Endothelial cell of umbilical vein (primary cell): Measurements from ENCODE around the gene FAM43B. TPM values are rescaled to one million over a fixed set of nuclear protein-coding genes. Genes with fewer than 3 reads are reported as not detected.
A peak's percentile ranks its signal among the peaks of the same experiment; 100 is the strongest.

Experiments used
- BruUV-seq: library from RNA; stranded (reverse); fragments of 400-500 nt; replicated peaks from 2 replicates; lab custom pipeline; 2021; lab: Mats Ljungman, UMichigan
- CTCF ChIA-PET: fragments of 300-600, 350-600 bp; sonication (Branson Sonifier 250); formaldehyde crosslinking; loops from one replicate; lab custom pipeline; 2021; ENCODE audit warnings: antibody characterized with exemption, inconsistent platforms; lab: Charles Lee
- POLR2A ChIA-PET: fragments of 300-600, 350-600 bp; sonication (Branson Sonifier 250); formaldehyde crosslinking; loops from one replicate; lab custom pipeline; 2021; ENCODE audit warnings: antibody characterized with exemption, inconsistent platforms; lab: Charles Lee
- DNase-seq: peaks from one replicate; pipeline ENCODE4 v3.0.0-alpha.2; 2011; ENCODE audit warnings: low read depth, low spot score
- FAIRE-seq: peaks from 2 replicates; lab custom pipeline; 2011; peaks lifted over from hg19 to GRCh38; lab: Jason Lieb, UNC
- H2AFZ ChIP-seq: 2 replicates; pipeline ENCODE4 v1.6.0; 2012; ENCODE audit warnings: low read depth, low read length, control low read depth, inconsistent platforms
- H3K27ac ChIP-seq: 2 replicates; pipeline ENCODE4 v1.5.1; 2011; ENCODE audit warnings: low read depth, mild to moderate bottlenecking, control low read depth, low read length, moderate library complexity; ENCODE audit not compliant: insufficient read depth
- H3K27me3 ChIP-seq, 2 experiments: 2 replicates each; pipeline versions ENCODE4 v1.6.0 to v1.6.1; 2011; ENCODE audit warnings: low read length in 2 of 2, mixed read lengths in 1 of 2; ENCODE audit not compliant: control insufficient read depth in 2 of 2, insufficient read depth in 2 of 2
- H3K36me3 ChIP-seq, 2 experiments: 2 replicates in 1 of 2; 3 replicates in 1 of 2; pipeline ENCODE4 v1.5.1; 2011; ENCODE audit warnings: low read length in 2 of 2, mild to moderate bottlenecking in 1 of 2, moderate library complexity in 1 of 2; ENCODE audit not compliant: control insufficient read depth in 2 of 2, insufficient read depth in 2 of 2; ENCODE audit errors: extremely low read depth in 1 of 2
- H3K4me1 ChIP-seq: 3 replicates; pipeline ENCODE4 v1.5.1; 2011; ENCODE audit warnings: mild to moderate bottlenecking, low read length; ENCODE audit not compliant: control insufficient read depth, insufficient read depth; ENCODE audit errors: extremely low read depth
- H3K4me2 ChIP-seq: 2 replicates; pipeline ENCODE4 v1.6.1; 2011; ENCODE audit warnings: low read length, control low read depth, mixed read lengths; ENCODE audit not compliant: insufficient read depth
- H3K4me3 ChIP-seq, 3 experiments: fragments of 200-600 bp in 1 of 3; sonication (generic), shearing (Covaris generic) in 1 of 3; replicated peaks in 1 of 3; 2 replicates each; pipeline ENCODE4 v1.5.1; 2011 to 2016; ENCODE audit warnings: control low read depth in 3 of 3, low read length in 3 of 3, mild to moderate bottlenecking in 2 of 3, inconsistent platforms in 1 of 3, low read depth in 1 of 3, moderate library complexity in 1 of 3; ENCODE audit not compliant: insufficient read depth in 1 of 3
- H3K79me2 ChIP-seq: 2 replicates; pipeline ENCODE4 v1.6.0; 2012; ENCODE audit warnings: low read length, inconsistent platforms; ENCODE audit not compliant: control insufficient read depth, insufficient read depth
- H3K9ac ChIP-seq: replicated peaks from 2 replicates; pipeline ENCODE3; 2011; ENCODE audit warnings: low read length, control low read depth; ENCODE audit not compliant: insufficient read depth; ENCODE audit errors: extremely low read depth
- H3K9me1 ChIP-seq: replicated peaks from 3 replicates; pipeline ENCODE4 v1.6.0; 2011; ENCODE audit warnings: mild to moderate bottlenecking, low read length; ENCODE audit not compliant: control insufficient read depth, insufficient read depth; ENCODE audit errors: extremely low read depth
- H3K9me3 ChIP-seq: replicated peaks from 2 replicates; pipeline ENCODE4 v1.5.1; 2012; ENCODE audit warnings: low read length, inconsistent platforms; ENCODE audit not compliant: control insufficient read depth, insufficient read depth
- H4K20me1 ChIP-seq: replicated peaks from 2 replicates; pipeline ENCODE3; 2011; ENCODE audit warnings: mild to moderate bottlenecking, low read length; ENCODE audit not compliant: control insufficient read depth, insufficient read depth; ENCODE audit errors: extremely low read depth
- EZH2 ChIP-seq: IDR thresholded peaks from 2 replicates; pipeline ENCODE4 v1.6.1; 2012; ENCODE audit warnings: borderline replicate concordance, low read depth, mild to moderate bottlenecking, moderate library complexity, low read length, inconsistent platforms; ENCODE audit not compliant: severe bottlenecking
- FOS ChIP-seq: IDR thresholded peaks from 2 replicates; pipeline ENCODE4 v1.6.1; 2011; ENCODE audit warnings: mild to moderate bottlenecking, low read length, moderate library complexity, borderline replicate concordance; ENCODE audit not compliant: insufficient read depth
- JUN ChIP-seq: IDR thresholded peaks from 2 replicates; pipeline ENCODE4 v1.6.1; 2011; ENCODE audit warnings: borderline replicate concordance, low read depth; ENCODE audit not compliant: insufficient read length, insufficient read depth
- MYC ChIP-seq: IDR thresholded peaks from one replicate; pipeline ENCODE4 v1.6.1; 2011; ENCODE audit warnings: mild to moderate bottlenecking, low read depth, low read length
- dilution Hi-C: fragments of 300-500 bp; cut with MboI; formaldehyde crosslinking; loops from one replicate; pipeline ENCODE4 v1.15.0; 2019; ENCODE audit warnings: low sequenced_read_pairs; ENCODE audit not compliant: extremely low pct_ligation_motif_present
- intact Hi-C: fragments of 100-400 bp; cut with micrococcal nuclease; formaldehyde crosslinking; loops from one replicate; pipeline ENCODE4 v1.10.0; 2022
- polyA plus RNA-seq, 4 experiments: library from polyadenylated mRNA; depleted of rRNA in 3 of 4; stranded (reverse) in 3 of 4; unstranded in 1 of 4; fragments of >200 nt; gene quantifications; 2 replicates each; pipeline versions ENCODE4 v1.2.1 to v1.2.3, GENCODE V29; 2011 to 2012; ENCODE audit warnings: missing spikeins in 1 of 4
- total RNA-seq: library from RNA; stranded (reverse); gene quantifications from 2 replicates; pipeline ENCODE4 v1.2.3, GENCODE V29; 2021
- TF ChIP-seq, protein P1 (sequence below), 2 donors: IDR thresholded peaks; 1 replicate in 1 of 2; 2 replicates in 1 of 2; pipeline ENCODE4 v1.5.1; 2011; ENCODE audit warnings: low read length in 2 of 2, mild to moderate bottlenecking in 2 of 2, moderate library complexity in 2 of 2, control low read depth in 1 of 2, inconsistent platforms in 1 of 2, low read depth in 1 of 2; ENCODE audit not compliant: insufficient read depth in 1 of 2; ENCODE audit errors: extremely low read depth in 1 of 2

The FAM43B gene
- total and polyA plus RNA-seq, 2 donors (not counting 3 experiments of a cell fraction or from before 2014, with no cell fraction given) = not detected

DNA sequence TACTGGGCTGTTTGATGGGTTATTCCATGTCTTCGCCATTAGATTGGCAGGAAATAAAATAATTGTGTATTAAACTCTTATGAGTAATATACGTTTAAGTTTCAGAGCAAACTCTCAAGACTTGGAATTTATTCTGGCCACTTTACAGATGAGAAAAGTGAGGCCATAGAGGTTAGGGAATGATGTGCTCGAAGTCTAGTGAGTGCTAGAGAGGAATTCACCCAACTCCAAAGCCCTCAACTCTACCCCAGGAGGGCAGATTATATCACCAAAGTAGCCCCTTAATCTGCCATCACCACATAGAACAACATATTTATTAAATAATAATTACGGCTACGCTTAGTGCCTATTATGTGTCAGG lies 44.0 kb upstream of the FAM43B start:
- FAIRE-seq (no peak), DNase-seq (no peak)
- H3K9ac ChIP-seq = peak overlapping the region; percentile 80
- TF ChIP-seq, protein P1, sequence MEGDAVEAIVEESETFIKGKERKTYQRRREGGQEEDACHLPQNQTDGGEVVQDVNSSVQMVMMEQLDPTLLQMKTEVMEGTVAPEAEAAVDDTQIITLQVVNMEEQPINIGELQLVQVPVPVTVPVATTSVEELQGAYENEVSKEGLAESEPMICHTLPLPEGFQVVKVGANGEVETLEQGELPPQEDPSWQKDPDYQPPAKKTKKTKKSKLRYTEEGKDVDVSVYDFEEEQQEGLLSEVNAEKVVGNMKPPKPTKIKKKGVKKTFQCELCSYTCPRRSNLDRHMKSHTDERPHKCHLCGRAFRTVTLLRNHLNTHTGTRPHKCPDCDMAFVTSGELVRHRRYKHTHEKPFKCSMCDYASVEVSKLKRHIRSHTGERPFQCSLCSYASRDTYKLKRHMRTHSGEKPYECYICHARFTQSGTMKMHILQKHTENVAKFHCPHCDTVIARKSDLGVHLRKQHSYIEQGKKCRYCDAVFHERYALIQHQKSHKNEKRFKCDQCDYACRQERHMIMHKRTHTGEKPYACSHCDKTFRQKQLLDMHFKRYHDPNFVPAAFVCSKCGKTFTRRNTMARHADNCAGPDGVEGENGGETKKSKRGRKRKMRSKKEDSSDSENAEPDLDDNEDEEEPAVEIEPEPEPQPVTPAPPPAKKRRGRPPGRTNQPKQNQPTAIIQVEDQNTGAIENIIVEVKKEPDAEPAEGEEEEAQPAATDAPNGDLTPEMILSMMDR (IDR thresholded peaks at IDR 0.05; ENCODE audit: extremely low read depth in 1 of 2, insufficient read depth in 1 of 2, low read depth in 1 of 2, low read length in 2 of 2) = no peak
- TF ChIP-seq EZH2 = no peak
- no peak for TF ChIP-seq JUN
- no peak for TF ChIP-seq MYC
- TF ChIP-seq FOS = no peak
- peak overlapping the region; percentile 88 for H3K4me2 ChIP-seq
- POLR2A ChIA-PET = no interaction called here
- peaks cover 0 to 3% of the 10 kb centered on the region in 2 experiments for H3K36me3 ChIP-seq
- intact Hi-C loops = loop anchor here (1.0 to 5.0 kb wide), 3 partner anchors 14 to 124 kb away; partner anchors contain the start of gene PINK1
- TSS peak; percentile 96 for BruUV-seq
- peak overlapping the region; percentile 99 for H2AFZ ChIP-seq
- H3K9me3 ChIP-seq = no peaks in the 10 kb centered on the region
- H3K9me1 ChIP-seq = no peaks in the 10 kb centered on the region
- dilution Hi-C loops = no loop called here
- H3K27ac ChIP-seq = peak overlapping the region; percentile 80
- H3K4me3 ChIP-seq = peak overlapping the region; percentile 70 to 94 (median 94)
- H3K4me1 ChIP-seq = peaks cover 11% of the 10 kb centered on the region
- CTCF ChIA-PET = interaction anchor here (1.0 to 1.8 kb wide), 2 partner anchors 14 to 67 kb away, joined by 3 to 9 read pairs; no protein-coding TSS in a partner anchor
- H3K27me3 ChIP-seq = peaks cover 2 to 3% of the 10 kb centered on the region in 2 experiments
- no peaks in the 10 kb centered on the region for H4K20me1 ChIP-seq
- H3K79me2 ChIP-seq = peaks cover 33% of the 10 kb centered on the region
